H1 (cell line): ENCODE measurements around the gene RPL41. TPM values are rescaled to one million over a fixed set of nuclear protein-coding genes. Genes with fewer than 3 reads are reported as not detected.

Experiments
- CTCF ChIA-PET: fragments of 300-600 bp; sonication (Branson Sonifier 250); formaldehyde crosslinking; loops from one replicate; lab custom pipeline; 2021; ENCODE audit not compliant: partially characterized antibody; lab: Charles Lee
- POLR2A ChIA-PET: fragments of 300-600 bp; sonication (Branson Sonifier 250); formaldehyde crosslinking; loops from one replicate; lab custom pipeline; 2021; ENCODE audit warnings: inconsistent platforms; ENCODE audit not compliant: partially characterized antibody; lab: Charles Lee
- DNase-seq, 2 experiments: peaks; one replicate each; pipeline versions ENCODE4 v3.0.0 to v3.0.0-alpha.2; 2010 to 2022; ENCODE audit warnings: low spot score in 2 of 2, low read depth in 1 of 2, mixed read lengths in 1 of 2
- FAIRE-seq: peaks from 2 replicates; lab custom pipeline; 2011; peaks lifted over from hg19 to GRCh38; lab: Jason Lieb, UNC
- H2AFZ ChIP-seq: 2 replicates; pipeline ENCODE4 v1.8.1; 2012; ENCODE audit warnings: low read length, inconsistent platforms
- H2AK5ac ChIP-seq: 2 replicates; pipeline ENCODE4 v1.6.1; 2013; ENCODE audit warnings: low read depth, low read length
- H2BK120ac ChIP-seq: replicated peaks from 2 replicates; pipeline ENCODE3; 2013; ENCODE audit warnings: low read depth, low read length, inconsistent platforms
- H2BK12ac ChIP-seq: 2 replicates; pipeline ENCODE4 v1.6.1; 2013; ENCODE audit warnings: low read depth, low read length
- H2BK15ac ChIP-seq: 2 replicates; pipeline ENCODE4 v1.6.1; 2013; ENCODE audit warnings: low read length
- H2BK20ac ChIP-seq: 2 replicates; pipeline ENCODE4 v1.6.1; 2013; ENCODE audit warnings: low read length
- H2BK5ac ChIP-seq: 2 replicates; pipeline ENCODE4 v1.6.1; 2013; ENCODE audit warnings: low read depth, low read length
- H3K14ac ChIP-seq: 2 replicates; pipeline ENCODE4 v1.6.1; 2013; ENCODE audit warnings: inconsistent platforms; ENCODE audit not compliant: insufficient read length
- H3K18ac ChIP-seq: 2 replicates; pipeline ENCODE4 v1.6.1; 2013; ENCODE audit warnings: low read length; ENCODE audit errors: extremely low read depth
- H3K23ac ChIP-seq: 2 replicates; pipeline ENCODE4 v1.6.1; 2013; ENCODE audit warnings: inconsistent platforms; ENCODE audit not compliant: insufficient read length
- H3K23me2 ChIP-seq: 2 replicates; pipeline ENCODE4 v1.6.1; 2013; ENCODE audit warnings: low read depth, low read length
- H3K27ac ChIP-seq: 2 replicates; pipeline ENCODE4 v1.6.1; 2011; ENCODE audit warnings: low read depth, low read length, inconsistent platforms
- H3K27me3 ChIP-seq, 4 experiments: replicated peaks in 1 of 4; 1 replicate in 1 of 4; 2 replicates in 3 of 4; pipeline versions ENCODE4 v1.6.1 to v1.8.1; 2011 to 2013; ENCODE audit warnings: low read length in 3 of 4, mild to moderate bottlenecking in 3 of 4, inconsistent platforms in 2 of 4, mixed read lengths in 2 of 4, moderate library complexity in 1 of 4; ENCODE audit not compliant: control insufficient read depth in 3 of 4, insufficient read depth in 3 of 4; ENCODE audit errors: extremely low read depth in 1 of 4
- H3K36me3 ChIP-seq, 4 experiments: 2 replicates each; pipeline versions ENCODE4 v1.6.1 to v1.8.1; 2011 to 2013; ENCODE audit warnings: mild to moderate bottlenecking in 4 of 4, low read length in 3 of 4, moderate library complexity in 2 of 4, control low read depth in 1 of 4, inconsistent platforms in 1 of 4; ENCODE audit not compliant: insufficient read depth in 4 of 4, control insufficient read depth in 2 of 4
- H3K4ac ChIP-seq: replicated peaks from 2 replicates; pipeline ENCODE3; 2013; ENCODE audit warnings: low read length, low read depth, mixed read lengths, inconsistent platforms; ENCODE audit not compliant: insufficient read length
- H3K4me1 ChIP-seq, 4 experiments: replicated peaks in 1 of 4; 1 replicate in 1 of 4; 2 replicates in 3 of 4; pipeline versions ENCODE4 v1.6.1 to v1.8.1; 2011 to 2013; ENCODE audit warnings: low read length in 3 of 4, inconsistent platforms in 2 of 4, mixed read lengths in 1 of 4; ENCODE audit not compliant: insufficient read depth in 4 of 4, control insufficient read depth in 3 of 4
- H3K4me2 ChIP-seq, 2 experiments: 2 replicates each; pipeline versions ENCODE4 v1.6.1 to v1.8.1; 2011 to 2013; ENCODE audit warnings: low read depth in 2 of 2, low read length in 2 of 2, control low read depth in 1 of 2, inconsistent platforms in 1 of 2, mild to moderate bottlenecking in 1 of 2; ENCODE audit not compliant: insufficient read depth in 1 of 2
- H3K4me3 ChIP-seq, 4 experiments: fragments of 200-600, 300-600 bp in 1 of 4; sonication (generic), shearing (Covaris generic), sonication (Bioruptor Twin) in 1 of 4; 2 replicates each; pipeline versions ENCODE4 v1.5.1 to v1.8.1; 2011 to 2016; ENCODE audit warnings: low read length in 4 of 4, low read depth in 3 of 4, control low read depth in 2 of 4, inconsistent platforms in 2 of 4, mild to moderate bottlenecking in 2 of 4, mixed read lengths in 1 of 4, moderate library complexity in 1 of 4; ENCODE audit not compliant: insufficient read depth in 2 of 4; ENCODE audit errors: extremely low read depth in 1 of 4
- H3K56ac ChIP-seq: replicated peaks from 2 replicates; pipeline ENCODE3; 2013; ENCODE audit warnings: low read depth, mild to moderate bottlenecking, mixed read lengths, low read length, inconsistent platforms; ENCODE audit not compliant: insufficient read length
- H3K79me1 ChIP-seq: 2 replicates; pipeline ENCODE4 v1.6.1; 2013; ENCODE audit warnings: low read depth, low read length, control low read depth
- H3K79me2 ChIP-seq, 2 experiments: 2 replicates each; pipeline versions ENCODE4 v1.6.1 to v1.8.1; 2012 to 2013; ENCODE audit warnings: low read length in 2 of 2, mild to moderate bottlenecking in 2 of 2, inconsistent platforms in 1 of 2; ENCODE audit not compliant: insufficient read depth in 2 of 2, control insufficient read depth in 1 of 2
- H3K9ac ChIP-seq, 4 experiments: replicated peaks in 1 of 4; 1 replicate in 1 of 4; 2 replicates in 3 of 4; pipeline versions ENCODE4 v1.6.1 to v1.8.1; 2011 to 2013; ENCODE audit warnings: low read depth in 3 of 4, low read length in 3 of 4, control low read depth in 2 of 4, mild to moderate bottlenecking in 2 of 4, moderate library complexity in 2 of 4, inconsistent platforms in 1 of 4; ENCODE audit errors: extremely low read depth in 1 of 4
- H3K9me3 ChIP-seq, 2 experiments: 2 replicates each; pipeline versions ENCODE4 v1.6.1 to v1.8.1; 2012 to 2013; ENCODE audit warnings: mild to moderate bottlenecking in 2 of 2, moderate library complexity in 2 of 2, control low read depth in 1 of 2, inconsistent platforms in 1 of 2, low read depth in 1 of 2, low read length in 1 of 2, mixed read lengths in 1 of 2; ENCODE audit not compliant: insufficient read depth in 2 of 2
- H4K20me1 ChIP-seq, 2 experiments: replicated peaks in 1 of 2; 2 replicates each; pipeline versions ENCODE3 to v1.8.1; 2011 to 2013; ENCODE audit warnings: inconsistent platforms in 2 of 2, low read length in 2 of 2, mild to moderate bottlenecking in 1 of 2; ENCODE audit not compliant: insufficient read depth in 2 of 2, control insufficient read depth in 1 of 2
- H4K5ac ChIP-seq: 2 replicates; pipeline ENCODE4 v1.6.1; 2013; ENCODE audit warnings: low read length, low read depth, mixed read lengths, inconsistent platforms; ENCODE audit not compliant: insufficient read length
- H4K8ac ChIP-seq: 2 replicates; pipeline ENCODE4 v1.8.0; 2013; ENCODE audit warnings: mild to moderate bottlenecking, moderate library complexity, low read length, inconsistent platforms; ENCODE audit not compliant: insufficient read depth; ENCODE audit errors: extremely low read depth
- H4K91ac ChIP-seq: replicated peaks from 2 replicates; pipeline ENCODE3; 2013; ENCODE audit warnings: low read length, mixed read lengths, inconsistent platforms; ENCODE audit not compliant: insufficient read length
- BACH1 ChIP-seq: IDR thresholded peaks from 2 replicates; pipeline ENCODE4 v1.6.1; 2012; ENCODE audit warnings: low read length, improper control_type of control experiment
- BCL11A ChIP-seq, 2 experiments: IDR thresholded peaks; one replicate each; pipeline ENCODE4 v1.6.1; 2011; ENCODE audit warnings: low read depth in 2 of 2, low read length in 2 of 2, mild to moderate bottlenecking in 2 of 2
- CTBP2 ChIP-seq: IDR thresholded peaks from 2 replicates; pipeline ENCODE4 v1.7.0; 2011; ENCODE audit warnings: borderline replicate concordance, mild to moderate bottlenecking, moderate library complexity, mixed read lengths, low read length; ENCODE audit not compliant: insufficient read depth, insufficient read length
- EP300 ChIP-seq, 2 experiments: IDR thresholded peaks; 1 replicate in 1 of 2; 2 replicates in 1 of 2; pipeline ENCODE4 v1.6.1; 2011 to 2012; ENCODE audit warnings: low read depth in 2 of 2, low read length in 2 of 2, mild to moderate bottlenecking in 2 of 2, borderline replicate concordance in 1 of 2, inconsistent platforms in 1 of 2, moderate library complexity in 1 of 2
- JUN ChIP-seq: IDR thresholded peaks from 2 replicates; pipeline ENCODE4 v1.6.1; 2011; ENCODE audit warnings: low read depth, mild to moderate bottlenecking, improper control_type of control experiment, low read length
- SP2 ChIP-seq: IDR thresholded peaks from 2 replicates; pipeline ENCODE4 v1.6.1; 2012; ENCODE audit warnings: mild to moderate bottlenecking, low read length, inconsistent platforms
- WGBS, 2 experiments: shearing (Covaris generic) in 1 of 2; methylation state at CpG; one replicate each; pipeline versions ENCODE4 v1.1.6 to v1.1.7; 2013 to 2015; ENCODE audit warnings: low lambda C conversion rate in 2 of 2, mixed read lengths in 2 of 2, inconsistent platforms in 1 of 2, low coverage in 1 of 2, missing lambda C conversion rate in 1 of 2; ENCODE audit not compliant: insufficient replicate concordance in 2 of 2, insufficient coverage in 1 of 2, insufficient read length in 1 of 2; ENCODE audit errors: extremely low coverage in 1 of 2, missing lambda C conversion rate in 1 of 2; 5-methylcytosine and 5-hydroxymethylcytosine counted together
- polyA plus RNA-seq, 7 experiments: library from polyadenylated mRNA; depleted of rRNA in 3 of 7; stranded (reverse) in 5 of 7; unstranded in 2 of 7; fragments of >200 nt in 5 of 7; fragments of 200-250 nt in 2 of 7; gene quantifications; 1 replicate in 5 of 7; 2 replicates in 1 of 7; 4 replicates in 1 of 7; pipeline versions ENCODE4 v1.2.1 to v1.2.3, GENCODE V29; 2011 to 2013; ENCODE audit warnings: missing spikeins in 2 of 7, mixed read lengths in 2 of 7
- total RNA-seq: library from RNA; stranded (reverse); fragmentation: NEBNext Ultra II Directional; extraction: Animal tissue kit (Norgen Biotek cat#: 25700); gene quantifications from 2 replicates; pipeline ENCODE4 v1.2.1, GENCODE V29; 2021
- TF ChIP-seq, protein P1 (sequence below): IDR thresholded peaks from 2 replicates; pipeline ENCODE4 v1.6.1; 2012; ENCODE audit warnings: low read length, inconsistent platforms
- TF ChIP-seq, protein P2 (sequence below): IDR thresholded peaks from 2 replicates; pipeline ENCODE4 v1.6.1; 2011; ENCODE audit warnings: low read depth, mild to moderate bottlenecking, low read length; ENCODE audit not compliant: insufficient read depth

The RPL41 gene
- total and polyA plus RNA-seq, 2 of the 8 experiments (the other 6 are each of a cell fraction or from before 2014, with no cell fraction given): 4,440 to 16,488 TPM

DNA sequence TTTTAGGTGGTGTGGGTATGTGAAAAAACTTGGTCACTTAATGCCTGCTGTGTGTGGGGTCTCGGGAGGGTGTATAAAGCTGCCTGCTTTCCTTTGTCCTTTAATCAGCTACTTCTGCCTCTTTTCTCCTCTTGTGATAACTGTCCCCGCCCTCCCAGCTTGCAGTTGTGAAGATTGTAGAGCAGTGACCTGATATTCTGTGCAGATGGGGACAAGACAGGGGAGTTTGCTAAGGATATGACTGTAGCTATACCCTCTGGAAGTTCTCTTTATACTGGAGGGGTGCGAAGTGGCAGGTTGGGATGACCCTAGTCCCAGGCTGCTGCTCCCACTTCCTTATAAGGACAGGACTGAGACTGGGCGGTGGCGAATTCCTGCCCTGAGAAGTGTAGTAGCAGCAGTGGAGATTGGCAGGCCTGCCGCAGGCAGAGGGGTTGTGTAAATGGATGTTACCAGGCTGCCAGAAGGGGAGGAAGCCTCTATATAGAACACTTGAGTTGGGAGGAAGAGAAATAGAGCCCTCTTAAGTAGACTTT lies 42.6 kb downstream of the RPL41 start:
- H3K79me1 ChIP-seq: peaks cover 5% of the 10 kb centered on the region; the same call in 1 of the 2 replicates
- peak overlapping the region; percentile 93; the same call in 1 of the 2 replicates for H2BK5ac ChIP-seq
- H3K9me3 ChIP-seq: no peaks in the 10 kb centered on the region
- ChIA-PET CTCF (interaction anchor here (0.7 to 2.2 kb wide), 9 partner anchors 10 to 63 kb away, joined by 3 to 9 read pairs (median 5); partner anchors contain the start of genes RNF41 and SMARCC2), POLR2A (interaction anchor here (0.6 to 15.6 kb wide), 34 partner anchors 21 to 530 kb away, joined by 3 to 656 read pairs (median 4); partner anchors contain the start of genes ANKRD52, CNPY2, COQ10A and IL23A)
- H3K23me2 ChIP-seq: peaks cover 19% of the 10 kb centered on the region
- peak overlapping the region; percentile 63 to 97 (median 93) for H3K4me3 ChIP-seq
- H3K36me3 ChIP-seq: peaks cover 29 to 61% (median 40%) of the 10 kb centered on the region in 4 experiments
- peak overlapping the region; percentile 99 for H3K27ac ChIP-seq
- H3K4ac ChIP-seq: no peak overlapping the region
- H3K18ac ChIP-seq: no peak overlapping the region; the same call in 1 of the 2 replicates
- H3K14ac ChIP-seq: peak overlapping the region; percentile 19
- WGBS, 2 experiments: 8% methylated on average over 6 of the region's 6 CpGs; no CpG with 5 or more reads in 1 of the 2 experiments
- H2BK12ac ChIP-seq: no peak overlapping the region; the same call in 1 of the 2 replicates
- peaks cover 11 to 21% of the 10 kb centered on the region in 2 experiments for H4K20me1 ChIP-seq
- peak in 1 of 2 experiments; percentile 66 for DNase-seq
- H3K27me3 ChIP-seq: no peaks in the 10 kb centered on the region
- H3K23ac ChIP-seq: no peak overlapping the region
- no peak overlapping the region for H2AFZ ChIP-seq
- H3K79me2 ChIP-seq: peaks cover 3 to 25% of the 10 kb centered on the region in 2 experiments
- H4K91ac ChIP-seq: no peak overlapping the region
- peak overlapping the region; percentile 1; the same call in 1 of the 2 replicates for H4K8ac ChIP-seq
- H3K9ac ChIP-seq: peak overlapping the region; percentile 92 to 99 (median 96)
- no peak overlapping the region; the same call in 1 of the 2 replicates for H2BK15ac ChIP-seq
- no peak overlapping the region for H4K5ac ChIP-seq
- FAIRE-seq: no peak
- 0 out of 2 replicates have a peak overlapping the region, but pooled peaks have one; percentile 3 for H2BK20ac ChIP-seq
- peak overlapping the region; percentile 2 for H3K56ac ChIP-seq
- H3K4me1 ChIP-seq: peaks cover 3 to 34% (median 21%) of the 10 kb centered on the region in 4 experiments
- H3K4me2 ChIP-seq: peak overlapping the region; percentile 77 to 92
- no peak overlapping the region for H2AK5ac ChIP-seq
- no peak overlapping the region for H2BK120ac ChIP-seq
- no peak for TF ChIP-seq SP2
- TF ChIP-seq BCL11A (IDR thresholded peaks at IDR 0.05; ENCODE audit: low read depth in 2 of 2, low read length in 2 of 2): no peak
- no peak for TF ChIP-seq BACH1
- no peak for TF ChIP-seq CTBP2
- TF ChIP-seq, protein P1, sequence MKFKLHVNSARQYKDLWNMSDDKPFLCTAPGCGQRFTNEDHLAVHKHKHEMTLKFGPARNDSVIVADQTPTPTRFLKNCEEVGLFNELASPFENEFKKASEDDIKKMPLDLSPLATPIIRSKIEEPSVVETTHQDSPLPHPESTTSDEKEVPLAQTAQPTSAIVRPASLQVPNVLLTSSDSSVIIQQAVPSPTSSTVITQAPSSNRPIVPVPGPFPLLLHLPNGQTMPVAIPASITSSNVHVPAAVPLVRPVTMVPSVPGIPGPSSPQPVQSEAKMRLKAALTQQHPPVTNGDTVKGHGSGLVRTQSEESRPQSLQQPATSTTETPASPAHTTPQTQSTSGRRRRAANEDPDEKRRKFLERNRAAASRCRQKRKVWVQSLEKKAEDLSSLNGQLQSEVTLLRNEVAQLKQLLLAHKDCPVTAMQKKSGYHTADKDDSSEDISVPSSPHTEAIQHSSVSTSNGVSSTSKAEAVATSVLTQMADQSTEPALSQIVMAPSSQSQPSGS: no peak
- TF ChIP-seq, protein P2, sequence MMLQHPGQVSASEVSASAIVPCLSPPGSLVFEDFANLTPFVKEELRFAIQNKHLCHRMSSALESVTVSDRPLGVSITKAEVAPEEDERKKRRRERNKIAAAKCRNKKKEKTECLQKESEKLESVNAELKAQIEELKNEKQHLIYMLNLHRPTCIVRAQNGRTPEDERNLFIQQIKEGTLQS: no peak
- no peak for TF ChIP-seq EP300 (IDR thresholded peaks at IDR 0.05; ENCODE audit: borderline replicate concordance in 1 of 2, low read depth in 2 of 2, low read length in 2 of 2)
- no peak for TF ChIP-seq JUN
